CD4-positive, alpha-beta T cell treated with Interleukin-2 at 100 ng/mL for 4 hours (primary cell): ENCODE data around the gene ARHGEF11.
"Not testable (repeated sequence)": the region's sequence is repeated elsewhere in the genome, so short reads cannot be mapped to it uniquely, and the experiment has no call there.

Source experiments
- DNase-seq: peaks from one replicate; pipeline ENCODE4 v3.0.0-alpha.2; 2020; ENCODE audit warnings: low spot score

The ARHGEF11 gene, protein sequence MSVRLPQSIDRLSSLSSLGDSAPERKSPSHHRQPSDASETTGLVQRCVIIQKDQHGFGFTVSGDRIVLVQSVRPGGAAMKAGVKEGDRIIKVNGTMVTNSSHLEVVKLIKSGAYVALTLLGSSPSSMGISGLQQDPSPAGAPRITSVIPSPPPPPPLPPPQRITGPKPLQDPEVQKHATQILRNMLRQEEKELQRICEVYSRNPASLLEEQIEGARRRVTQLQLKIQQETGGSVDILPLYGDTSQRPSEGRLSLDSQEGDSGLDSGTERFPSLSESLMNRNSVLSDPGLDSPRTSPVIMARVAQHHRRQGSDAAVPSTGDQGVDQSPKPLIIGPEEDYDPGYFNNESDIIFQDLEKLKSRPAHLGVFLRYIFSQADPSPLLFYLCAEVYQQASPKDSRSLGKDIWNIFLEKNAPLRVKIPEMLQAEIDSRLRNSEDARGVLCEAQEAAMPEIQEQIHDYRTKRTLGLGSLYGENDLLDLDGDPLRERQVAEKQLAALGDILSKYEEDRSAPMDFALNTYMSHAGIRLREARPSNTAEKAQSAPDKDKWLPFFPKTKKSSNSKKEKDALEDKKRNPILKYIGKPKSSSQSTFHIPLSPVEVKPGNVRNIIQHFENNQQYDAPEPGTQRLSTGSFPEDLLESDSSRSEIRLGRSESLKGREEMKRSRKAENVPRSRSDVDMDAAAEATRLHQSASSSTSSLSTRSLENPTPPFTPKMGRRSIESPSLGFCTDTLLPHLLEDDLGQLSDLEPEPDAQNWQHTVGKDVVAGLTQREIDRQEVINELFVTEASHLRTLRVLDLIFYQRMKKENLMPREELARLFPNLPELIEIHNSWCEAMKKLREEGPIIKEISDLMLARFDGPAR (N-terminal part only)

DNA sequence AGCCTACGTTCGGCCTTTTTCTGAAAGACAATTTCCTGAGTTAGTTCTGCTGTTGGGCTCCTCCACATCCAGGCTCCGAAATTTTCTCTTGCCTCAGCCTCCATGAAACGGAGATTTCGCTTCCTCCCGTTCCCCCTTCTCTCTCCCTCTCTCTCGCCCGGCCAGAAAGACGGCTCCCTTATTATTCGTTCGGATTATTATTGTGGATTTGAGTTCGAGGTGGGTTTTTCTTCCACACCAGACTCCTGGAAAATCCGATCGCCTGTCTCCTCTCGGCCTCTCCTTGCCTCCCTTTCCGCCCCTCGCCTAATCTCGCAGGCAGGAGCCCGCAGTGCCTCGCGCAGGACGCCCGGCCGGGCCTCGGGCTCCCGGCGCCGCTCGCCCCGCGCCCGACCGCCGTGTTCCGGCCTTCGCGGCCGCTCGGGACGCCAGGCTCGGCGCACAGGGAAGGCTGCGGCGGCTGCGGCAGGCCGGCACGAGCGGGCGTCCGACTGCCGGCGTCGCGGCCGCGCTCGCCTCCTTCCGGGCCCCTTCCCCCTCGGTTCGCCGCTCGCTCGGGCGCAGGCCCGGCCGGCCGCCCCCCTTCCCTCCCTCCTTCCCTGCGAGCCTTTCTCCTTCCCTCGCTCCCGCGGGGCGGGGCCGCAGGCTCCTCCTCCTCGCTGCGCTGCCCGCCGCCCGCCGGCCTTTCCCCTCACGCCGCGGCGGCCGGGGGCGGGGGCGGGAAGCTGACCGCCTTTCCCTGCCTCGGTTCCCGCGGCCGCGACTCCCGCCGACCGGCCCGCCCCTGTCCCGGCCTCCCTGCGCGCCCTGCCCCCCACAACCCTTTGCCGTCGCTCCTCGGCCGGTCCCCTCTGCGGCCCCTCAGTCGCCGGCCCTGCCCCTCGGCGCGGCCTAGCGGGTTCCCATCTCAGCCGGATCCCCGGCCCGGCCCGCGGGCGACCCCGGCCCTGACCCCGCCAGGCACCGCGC lies at the start of gene ARHGEF11:
Gene ARHGEF11 (minus strand): TSS at position 493 of the 969 bp plus-strand sequence. CDS start 1,412 bp downstream, outside the sequence.
- DNase-seq: no peak

DNA sequence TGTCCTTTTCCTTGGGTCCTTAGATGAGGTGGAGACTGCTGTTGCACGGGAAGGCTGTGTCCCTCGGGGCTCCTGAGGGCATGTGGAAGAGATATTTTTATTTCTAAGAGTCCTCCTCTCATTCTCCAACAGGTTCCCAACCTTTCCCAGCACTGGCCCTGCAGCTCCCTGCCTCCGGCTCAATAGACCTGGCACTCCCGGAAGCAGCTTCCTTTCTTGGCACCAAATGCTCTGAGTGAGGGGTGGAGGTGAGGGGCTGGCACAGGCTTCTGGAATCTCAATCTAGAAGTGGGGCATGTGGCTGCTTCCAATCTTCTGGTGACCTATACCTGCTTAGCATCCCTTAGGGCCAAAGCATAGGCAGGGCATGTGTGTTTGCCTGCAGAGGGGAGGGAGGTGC lies 49.5 kb upstream of the ARHGEF11 start:
- DNase-seq: no peak

DNA sequence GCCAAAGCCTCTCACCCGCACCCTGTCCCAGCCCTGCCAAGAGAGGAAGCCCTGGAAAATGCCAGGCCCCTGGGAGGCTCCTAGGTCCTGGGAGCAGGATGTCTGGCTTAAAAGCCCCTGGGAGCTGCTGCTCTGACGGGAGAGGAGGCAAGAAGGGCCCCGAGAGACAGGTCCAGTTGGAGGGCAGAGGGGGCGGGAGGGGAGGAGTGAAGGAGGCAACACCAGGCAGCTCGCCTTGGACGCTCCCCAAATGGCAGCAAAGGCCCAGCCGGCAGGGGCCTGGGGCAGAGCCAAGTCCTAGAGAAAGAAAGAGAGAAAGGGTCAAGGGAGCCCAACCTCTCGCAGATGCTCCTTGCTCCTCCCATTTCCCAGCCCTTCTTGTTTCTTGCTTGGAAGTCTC lies 47.3 kb upstream of the ARHGEF11 start:
- DNase-seq: no peak

DNA sequence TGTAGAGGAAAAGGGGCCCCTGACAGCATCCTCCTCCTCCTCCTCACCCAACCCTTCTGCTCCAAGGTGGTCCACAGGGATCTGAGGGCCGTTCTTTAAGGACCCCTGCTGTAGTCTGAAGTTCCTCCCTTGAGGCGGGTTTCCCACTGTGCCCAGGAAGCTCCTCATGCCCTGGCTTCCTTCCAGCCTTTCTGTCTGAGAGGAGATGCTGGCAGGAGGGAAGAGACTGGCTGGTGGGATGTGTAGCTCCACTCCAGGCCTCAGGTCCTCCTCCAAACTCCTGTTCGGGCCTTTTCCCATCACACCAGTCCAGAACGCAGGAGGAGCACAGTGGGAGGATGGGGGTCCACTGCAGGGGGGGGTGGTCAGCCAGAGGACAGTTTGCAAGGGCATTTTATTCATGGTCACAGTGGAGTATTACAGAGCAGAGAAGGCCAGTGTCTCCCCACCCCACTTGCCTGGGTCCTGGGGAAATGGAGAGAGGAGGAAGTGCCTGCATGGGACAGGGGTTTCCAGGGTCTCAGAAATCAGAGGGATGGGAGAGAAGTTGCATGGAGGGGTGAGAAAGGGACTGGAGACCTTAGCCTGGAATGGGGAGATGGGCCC lies 46.2 kb upstream of the ARHGEF11 start:
- DNase-seq: no peak

DNA sequence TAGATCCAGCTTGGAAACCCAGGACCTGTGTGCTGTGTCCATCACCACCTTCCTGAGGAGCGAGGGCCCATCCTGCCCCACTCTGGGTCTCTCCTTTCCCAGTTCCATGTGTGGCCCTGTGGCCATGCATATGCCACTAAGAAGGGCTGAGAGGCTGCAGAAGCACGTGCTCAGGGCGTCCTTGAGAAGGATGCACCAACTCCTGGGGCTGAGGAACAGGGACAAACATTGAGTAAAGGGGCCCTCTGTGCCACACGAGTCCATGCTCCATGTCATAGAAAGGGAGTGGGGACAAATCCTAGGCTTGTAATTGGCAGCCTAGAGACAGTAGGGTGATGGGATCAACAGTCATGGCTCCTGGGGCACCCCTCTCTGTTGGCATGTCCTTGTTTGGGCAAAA lies 45.6 kb upstream of the ARHGEF11 start:
- no peak for DNase-seq

DNA sequence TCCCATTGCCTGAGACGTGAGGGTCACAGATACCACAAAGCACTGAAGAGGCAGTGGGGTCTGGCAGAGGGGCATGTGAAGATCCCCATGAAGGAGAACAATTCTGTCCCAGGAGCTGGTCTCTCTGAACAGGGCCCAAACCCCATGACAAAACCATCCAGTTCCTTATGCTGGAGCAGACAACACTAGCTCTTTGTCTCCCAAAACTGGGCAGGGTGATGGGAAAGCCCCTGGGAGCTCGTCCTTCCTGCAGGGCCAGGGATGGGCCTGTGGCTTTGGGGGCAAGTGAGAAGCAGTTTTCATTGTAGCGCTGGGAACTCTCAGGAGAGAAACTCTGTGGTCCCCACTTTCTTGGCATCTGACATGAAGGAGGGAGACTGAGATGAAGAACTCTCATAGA lies 45.2 kb upstream of the ARHGEF11 start:
- no peak for DNase-seq

DNA sequence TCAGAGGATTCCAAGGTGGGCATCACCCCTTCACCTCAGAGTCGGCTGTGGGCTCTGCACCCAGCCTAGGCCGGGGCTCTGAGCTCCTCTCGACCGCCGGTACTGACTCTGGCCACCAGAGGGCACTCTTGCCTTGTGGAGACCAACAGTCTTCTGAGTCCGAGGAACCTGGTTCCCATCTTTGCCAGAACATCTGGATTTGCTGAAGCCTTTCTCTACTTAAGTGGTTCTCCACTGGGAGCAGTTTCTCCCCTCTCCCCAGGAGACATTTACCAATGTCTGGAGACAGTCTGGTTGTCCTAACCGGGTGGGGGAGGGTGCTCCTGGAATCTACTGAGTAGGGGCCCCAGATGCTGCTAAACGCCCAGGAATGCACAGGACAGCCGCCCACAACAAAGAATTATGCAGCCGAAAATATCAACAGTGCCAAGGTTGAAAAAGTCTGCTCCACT lies 44.7 kb upstream of the ARHGEF11 start:
- DNase-seq: peak; percentile 86

DNA sequence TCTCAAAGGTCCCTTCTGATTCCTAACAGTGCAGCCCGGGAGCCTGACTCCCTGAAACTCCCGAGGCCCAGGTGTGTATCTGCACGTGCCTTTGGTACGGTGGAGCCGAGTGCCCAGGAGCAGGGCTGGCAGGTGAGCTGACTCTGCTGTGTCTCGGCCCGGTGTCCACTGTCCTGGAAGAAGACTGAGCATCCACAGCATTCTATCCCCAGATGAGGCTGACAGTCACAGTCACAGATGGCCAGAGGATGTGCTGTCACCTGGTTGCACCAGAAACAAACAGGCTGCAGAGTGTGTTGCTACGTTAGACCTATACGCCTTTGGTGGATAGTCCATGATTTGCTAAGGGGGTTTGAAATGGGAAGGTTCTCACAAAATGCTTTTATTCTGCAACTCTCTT lies 44.2 kb upstream of the ARHGEF11 start:
- DNase-seq: no peak

DNA sequence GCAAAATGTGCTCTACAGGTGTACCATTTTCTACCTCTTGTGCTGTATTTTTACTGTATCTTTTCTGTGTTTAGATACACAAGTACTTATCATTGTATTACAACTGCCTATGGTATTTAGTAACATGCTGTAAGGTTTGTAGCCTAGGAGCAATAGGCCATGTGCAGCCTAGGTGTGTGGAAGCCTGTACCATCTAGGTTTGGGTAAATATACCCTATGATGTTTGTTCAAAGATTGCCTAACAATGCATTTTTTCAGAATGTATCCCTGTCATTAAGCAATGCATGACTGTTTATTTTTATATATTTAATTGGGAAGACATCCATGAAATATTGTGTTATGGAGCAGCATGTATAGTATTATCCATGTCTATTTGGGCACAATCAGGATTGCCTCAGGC lies 43.1 kb upstream of the ARHGEF11 start:
- no peak for DNase-seq

DNA sequence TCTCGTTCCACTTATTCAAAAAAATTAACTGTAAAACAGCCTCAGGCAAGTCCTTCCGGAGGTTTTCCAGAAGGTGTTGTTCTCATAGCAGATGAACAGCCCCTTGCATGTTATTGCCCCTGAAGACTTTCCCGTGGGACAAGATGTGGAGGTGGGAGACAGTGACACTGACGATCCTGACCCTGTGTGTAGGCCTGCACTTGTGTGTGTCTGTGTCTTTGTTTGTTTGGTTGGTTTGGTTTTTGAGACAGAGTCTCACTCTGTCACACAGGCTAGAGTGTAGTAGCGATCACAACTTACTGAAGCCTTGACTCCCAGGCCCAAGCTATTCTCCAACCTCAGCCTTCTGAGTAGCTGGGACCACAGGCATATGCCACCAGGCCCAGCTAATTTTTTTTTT lies 41.5 kb upstream of the ARHGEF11 start:
- no peak for DNase-seq

DNA sequence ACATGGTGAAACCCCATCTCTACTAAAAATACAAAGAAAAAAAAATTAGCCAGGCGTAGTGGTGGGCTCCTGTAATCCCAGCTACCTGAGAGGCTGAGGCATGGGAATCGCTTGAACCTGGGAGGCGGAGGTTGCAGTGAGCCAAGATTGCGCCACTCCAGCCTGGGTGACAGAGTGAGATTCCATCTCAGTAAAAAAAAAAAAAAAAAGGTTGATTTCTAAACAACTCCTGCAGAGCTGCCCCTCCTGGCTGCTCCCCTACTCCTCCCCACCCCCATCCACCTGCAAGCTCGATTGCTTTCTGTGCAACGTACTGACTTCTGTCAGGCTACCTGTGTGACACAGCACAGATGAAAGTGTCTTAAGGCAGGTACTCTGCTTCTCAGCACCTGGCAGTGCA lies 40.8 kb upstream of the ARHGEF11 start:
- no peak for DNase-seq

DNA sequence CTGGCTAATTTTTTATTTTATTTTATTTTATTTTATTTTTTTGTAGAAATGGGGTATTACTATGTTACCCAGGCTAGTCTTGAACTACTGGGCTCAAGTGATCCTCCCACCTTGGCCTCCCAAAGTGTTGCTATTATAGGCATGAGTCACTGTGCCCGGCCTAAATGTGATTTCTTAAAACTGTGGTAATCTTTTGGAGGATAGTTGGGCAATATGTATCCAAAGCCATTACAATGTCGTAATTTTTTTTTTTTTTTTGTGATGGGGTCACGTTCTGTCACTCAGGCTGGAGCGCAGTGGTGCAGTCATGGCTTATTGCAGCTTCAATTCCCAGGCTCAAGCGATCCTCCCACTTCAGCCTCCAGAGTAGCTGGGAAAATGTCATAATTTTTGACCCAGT lies 39.9 kb upstream of the ARHGEF11 start:
- no peak for DNase-seq

DNA sequence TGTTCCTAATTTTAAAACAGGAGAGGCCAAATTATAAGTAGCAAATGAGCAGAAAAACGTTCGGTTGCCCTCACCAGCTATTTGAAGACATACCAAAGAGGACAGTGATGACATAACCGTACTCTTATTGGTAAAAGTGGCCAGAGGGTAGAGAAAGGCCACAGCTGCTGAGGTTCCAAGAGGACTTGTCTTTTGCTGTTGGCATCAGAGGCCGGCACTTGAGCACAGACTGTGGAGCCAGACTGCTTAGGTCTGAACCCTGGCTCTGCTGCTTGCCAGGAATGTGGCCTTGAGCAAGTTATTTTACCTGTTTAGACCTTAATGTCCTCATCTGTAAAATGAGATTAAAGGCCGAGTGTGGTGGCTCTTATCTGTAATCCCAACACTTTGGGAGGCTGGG lies 39.2 kb upstream of the ARHGEF11 start:
- DNase-seq: no peak

DNA sequence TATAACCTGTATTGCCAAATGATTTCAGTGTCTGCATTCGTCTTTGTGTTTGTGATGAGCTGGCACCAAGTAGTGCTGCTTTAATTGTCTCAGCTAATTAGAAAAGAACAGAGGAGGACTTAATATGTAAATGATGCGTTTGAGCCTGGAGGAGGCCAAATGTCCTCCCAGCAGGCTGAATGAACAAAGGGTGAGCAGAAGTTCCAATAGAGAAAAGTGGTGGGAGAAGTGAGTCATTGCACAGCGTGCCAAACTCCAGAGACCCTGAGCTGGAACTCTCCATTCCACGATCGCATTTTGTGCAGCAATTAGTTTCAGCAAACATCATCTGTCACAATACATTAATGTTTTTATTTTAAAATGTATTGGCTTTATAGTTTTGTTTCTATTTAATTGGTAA lies 36.2 kb upstream of the ARHGEF11 start:
- DNase-seq: no peak

DNA sequence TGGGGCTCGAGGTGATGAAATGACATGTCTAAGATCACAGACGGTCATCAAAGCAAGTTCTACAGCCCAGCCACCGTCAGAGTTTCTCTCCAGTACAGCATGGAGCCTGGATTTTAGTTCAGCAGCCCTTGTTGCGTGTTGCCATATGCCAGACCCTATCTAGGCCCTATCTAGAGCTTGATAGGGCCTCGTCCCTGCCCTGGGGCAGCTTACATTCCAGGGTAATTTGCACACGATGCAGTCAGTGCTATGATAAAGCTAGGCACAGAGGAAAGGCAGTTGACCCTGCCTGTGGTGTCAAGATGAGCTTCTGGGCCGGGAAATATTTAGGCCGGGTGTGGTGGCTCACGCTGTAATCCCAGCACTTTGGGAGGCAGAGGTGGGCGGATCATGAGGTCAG lies 35.2 kb upstream of the ARHGEF11 start:
- DNase-seq: no peak

DNA sequence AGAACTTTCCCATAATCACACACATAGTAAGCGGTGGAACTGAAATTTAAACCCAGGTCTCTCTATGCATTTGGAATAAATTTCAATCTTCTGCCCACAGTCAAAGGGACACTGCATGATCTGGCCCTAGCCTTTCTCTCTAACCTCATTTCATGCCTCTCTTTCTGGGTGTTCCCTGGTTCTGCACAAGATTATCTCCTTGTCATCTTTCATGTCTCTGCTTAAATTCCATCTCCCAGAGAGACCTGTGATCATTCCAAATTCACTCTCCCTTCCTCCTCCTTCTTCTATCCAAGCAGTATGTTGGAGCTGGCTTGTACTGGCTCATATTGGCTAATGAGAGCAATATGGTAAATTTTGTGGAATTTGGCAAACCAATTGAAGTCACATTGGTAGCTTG lies 31.9 kb upstream of the ARHGEF11 start:
- DNase-seq: no peak

DNA sequence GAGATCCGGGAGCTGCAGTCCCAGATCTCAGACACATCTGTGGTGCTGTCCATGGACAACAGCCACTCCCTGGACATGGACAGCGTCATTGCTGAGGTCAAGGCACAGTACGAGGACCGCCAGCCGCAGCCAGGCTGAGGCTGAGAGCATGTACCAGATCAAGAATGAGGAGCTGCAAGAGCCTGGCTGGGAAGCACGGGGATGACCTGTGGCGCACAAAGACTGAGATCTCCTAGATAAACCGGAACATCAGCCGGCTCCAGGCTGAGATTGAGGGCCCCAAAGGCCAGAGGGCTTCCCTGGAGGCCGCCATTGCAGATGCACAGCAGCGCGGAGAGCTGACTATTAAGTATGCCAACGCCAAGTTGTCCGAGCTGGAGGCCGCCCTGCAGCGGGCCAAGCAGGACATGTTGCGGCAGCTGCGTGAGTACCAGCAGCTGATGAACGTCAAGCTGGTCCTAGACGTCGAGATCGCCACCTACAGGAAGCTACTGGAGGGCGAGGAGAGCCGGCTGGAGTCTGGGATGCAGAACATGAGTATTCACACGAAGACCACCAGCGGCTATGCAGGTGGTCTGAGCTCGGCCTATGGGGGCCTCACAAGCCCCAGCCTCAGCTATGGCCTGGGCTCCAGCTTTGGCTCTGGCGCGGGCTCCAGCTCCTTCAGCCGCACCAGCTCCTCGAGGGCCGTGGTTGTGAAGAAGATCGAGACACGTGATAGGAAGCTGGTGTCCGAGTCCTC lies 28.6 kb upstream of the ARHGEF11 start:
- peak; percentile 15 for DNase-seq

DNA sequence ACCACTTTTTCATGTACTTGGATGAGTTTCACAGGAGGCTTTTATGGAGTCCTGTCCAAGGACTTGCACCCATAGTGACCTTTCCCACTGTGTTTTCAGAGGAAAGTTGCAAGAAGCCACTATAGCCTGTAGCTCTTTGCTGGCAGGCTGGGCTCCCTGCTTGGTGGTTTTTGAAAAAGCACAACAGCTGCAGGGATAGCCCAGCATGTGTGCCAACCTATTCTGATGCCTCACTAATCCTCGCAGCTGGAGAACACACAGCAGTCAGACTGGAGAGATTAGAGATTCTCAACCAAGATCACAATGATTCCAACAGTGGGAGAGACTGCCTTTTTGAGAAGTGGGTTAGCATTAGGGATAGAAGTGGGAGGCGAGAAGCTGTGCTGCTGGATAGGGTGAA lies 24.1 kb upstream of the ARHGEF11 start:
- DNase-seq: no peak

DNA sequence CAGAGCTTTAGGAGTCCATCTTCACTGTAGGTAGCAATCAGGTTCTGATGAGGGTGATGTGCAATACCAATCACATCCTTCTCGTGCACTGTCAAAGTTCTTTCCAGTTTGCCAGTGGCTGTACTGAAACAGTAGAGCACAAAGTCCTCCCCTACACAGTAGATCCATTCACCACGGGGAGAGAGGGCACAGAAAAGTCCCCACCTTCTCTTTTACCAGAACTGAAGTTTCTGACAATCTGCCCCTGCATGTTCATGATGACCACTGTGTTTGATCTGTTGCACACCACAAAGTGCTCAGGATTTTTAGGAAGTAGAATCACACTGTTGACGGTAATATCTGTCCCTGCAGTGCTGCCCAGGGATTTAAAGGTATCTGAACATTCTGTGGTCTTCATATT lies 13.7 kb upstream of the ARHGEF11 start:
- not testable (repeated sequence) for DNase-seq

DNA sequence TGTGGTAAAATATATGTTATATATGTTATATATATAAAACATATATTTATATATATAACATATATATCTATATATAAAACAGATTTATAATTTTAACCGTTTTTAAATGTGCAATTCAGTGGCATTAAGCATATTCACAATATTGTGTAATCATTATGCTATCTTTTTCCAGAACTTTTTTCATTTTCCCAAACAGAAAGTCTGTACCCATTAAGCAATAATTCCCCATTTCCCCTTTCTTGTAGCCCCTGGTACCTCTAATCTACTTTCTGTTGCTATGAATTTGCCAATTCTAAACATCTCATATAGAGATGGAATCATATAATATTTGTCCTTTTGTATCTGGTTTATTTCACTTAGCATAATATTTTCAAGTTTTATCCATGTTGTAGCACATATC lies 10.7 kb upstream of the ARHGEF11 start:
- no peak for DNase-seq

DNA sequence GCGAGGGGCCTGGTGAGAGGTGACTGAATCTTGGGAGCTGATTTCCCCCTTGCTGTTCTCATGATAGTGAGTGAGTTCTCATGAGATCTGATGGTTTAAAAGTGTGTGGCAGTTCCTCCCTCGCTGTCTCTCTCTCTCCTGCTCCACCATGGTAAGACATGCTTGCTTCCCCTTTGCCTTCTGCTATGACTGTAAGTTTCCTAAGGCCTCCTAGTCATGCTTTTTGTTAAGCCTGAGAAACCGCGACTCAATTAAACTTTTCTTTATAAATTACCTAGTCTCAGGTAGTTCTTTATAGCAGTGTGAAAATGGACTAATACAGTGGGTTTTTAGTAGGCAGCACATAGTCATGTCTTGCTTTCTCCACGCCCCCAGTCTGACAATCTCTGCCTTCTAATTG lies 10.2 kb upstream of the ARHGEF11 start:
- not testable (repeated sequence) for DNase-seq
